HG03378 (cell line): ENCODE data around the gene STIP1.
"Not testable (repeated sequence)": the region's sequence is repeated elsewhere in the genome, so short reads cannot be mapped to it uniquely, and the experiment has no call there.

Source experiments
- ATAC-seq: cut with Tn5 transposase; IDR thresholded peaks from one replicate; pipeline ENCODE4 v1.9.1; 2021; ENCODE audit warnings: mild to moderate bottlenecking, moderate library complexity; ENCODE audit not compliant: unreplicated experiment

STIP1 gene

DNA sequence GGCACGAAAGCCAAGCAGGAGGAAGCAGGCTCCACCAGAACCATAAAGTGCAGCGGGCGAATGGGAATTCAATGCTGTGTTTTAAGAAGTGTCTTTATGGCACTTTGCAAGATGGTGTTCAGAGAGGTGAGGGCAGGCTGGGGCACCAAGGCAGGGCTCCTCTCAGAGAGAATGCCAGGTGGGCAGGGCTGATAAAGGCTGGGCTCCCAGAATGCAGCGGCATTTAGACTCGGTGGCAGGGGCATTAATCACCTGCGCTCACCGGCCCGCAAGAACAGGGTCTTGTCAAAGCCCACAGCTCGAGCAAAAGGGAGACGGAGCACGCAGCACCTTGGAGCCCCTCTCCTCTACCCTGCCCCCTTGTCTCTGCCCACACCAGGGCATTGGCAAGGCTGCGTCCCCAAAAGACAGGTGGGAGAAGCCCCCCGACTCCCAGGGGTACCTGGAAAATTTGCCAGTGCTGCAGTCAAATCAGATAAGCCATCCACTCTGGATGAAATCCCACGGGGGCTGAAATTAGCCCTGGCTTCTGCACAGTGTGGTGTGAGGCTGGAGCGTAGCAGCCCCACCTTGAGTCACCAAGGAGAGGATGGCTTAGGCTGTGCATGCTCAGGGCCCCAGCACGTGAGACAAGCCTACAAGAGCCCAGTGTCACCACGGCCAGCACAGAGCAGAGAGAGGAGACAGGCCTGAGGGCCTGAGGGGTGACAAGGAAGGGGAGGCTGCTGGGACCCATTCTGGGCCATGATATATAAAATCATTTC, 28.2 kb upstream of the STIP1 start:
- ATAC-seq, result no peak

DNA sequence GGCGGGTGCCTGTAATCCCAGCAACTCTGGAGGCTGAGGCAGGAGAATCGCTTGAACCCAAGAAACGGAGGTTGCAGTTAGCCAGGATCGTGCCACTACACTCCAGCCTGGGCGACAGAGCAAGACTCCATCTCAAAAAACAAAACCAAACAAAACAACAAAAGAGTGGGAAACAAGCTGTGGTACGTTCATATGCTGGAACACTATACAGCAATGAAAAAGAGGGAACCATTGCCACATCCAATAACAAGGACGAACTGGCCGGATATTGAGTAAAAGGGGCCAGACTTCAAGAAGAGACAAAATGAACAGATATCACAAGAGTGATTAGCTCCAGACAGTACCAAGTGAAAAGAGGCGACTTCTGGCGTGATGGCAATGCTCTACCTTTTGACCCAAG, 24.9 kb upstream of the STIP1 start:
- no peak for ATAC-seq

DNA sequence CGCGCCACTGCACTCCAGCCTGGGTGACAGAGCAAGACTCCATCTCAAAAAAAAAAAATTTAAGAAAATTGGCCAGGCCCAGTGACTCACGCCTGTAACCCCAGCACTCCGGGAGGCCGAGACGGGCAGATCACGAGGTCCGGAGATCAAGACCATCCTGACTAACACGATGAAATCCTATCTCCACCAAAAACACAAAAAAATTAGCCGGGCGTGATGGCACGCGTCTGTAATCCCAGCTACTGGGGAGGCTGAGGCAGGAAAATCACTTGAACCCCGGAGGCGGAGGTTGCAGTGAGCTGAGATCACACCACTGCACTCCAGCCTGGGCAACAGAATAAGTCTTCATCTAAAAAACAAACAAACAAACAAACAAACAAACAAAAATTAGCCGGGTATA, 23.2 kb upstream of the STIP1 start:
- not testable (repeated sequence) for ATAC-seq

DNA sequence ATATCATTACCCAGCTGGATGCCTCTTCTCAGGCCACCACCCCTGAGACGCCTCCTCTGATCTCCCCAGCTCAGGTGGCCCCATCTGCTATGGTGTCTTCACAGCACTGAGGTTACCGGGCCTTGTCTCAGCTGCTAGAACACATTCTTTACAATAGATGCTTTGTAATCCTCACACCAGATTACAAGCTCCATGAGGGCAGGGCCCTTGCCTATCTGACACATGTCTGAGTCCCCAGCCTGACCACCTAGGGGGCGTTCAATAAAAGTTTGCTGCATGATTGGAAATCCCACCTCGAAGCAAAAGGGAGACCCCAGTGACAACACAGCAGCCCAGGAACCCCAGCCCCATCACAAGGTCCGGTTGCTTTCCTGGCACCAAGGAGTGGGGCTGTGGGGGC, 22.0 kb upstream of the STIP1 start:
- ATAC-seq, result no peak

DNA sequence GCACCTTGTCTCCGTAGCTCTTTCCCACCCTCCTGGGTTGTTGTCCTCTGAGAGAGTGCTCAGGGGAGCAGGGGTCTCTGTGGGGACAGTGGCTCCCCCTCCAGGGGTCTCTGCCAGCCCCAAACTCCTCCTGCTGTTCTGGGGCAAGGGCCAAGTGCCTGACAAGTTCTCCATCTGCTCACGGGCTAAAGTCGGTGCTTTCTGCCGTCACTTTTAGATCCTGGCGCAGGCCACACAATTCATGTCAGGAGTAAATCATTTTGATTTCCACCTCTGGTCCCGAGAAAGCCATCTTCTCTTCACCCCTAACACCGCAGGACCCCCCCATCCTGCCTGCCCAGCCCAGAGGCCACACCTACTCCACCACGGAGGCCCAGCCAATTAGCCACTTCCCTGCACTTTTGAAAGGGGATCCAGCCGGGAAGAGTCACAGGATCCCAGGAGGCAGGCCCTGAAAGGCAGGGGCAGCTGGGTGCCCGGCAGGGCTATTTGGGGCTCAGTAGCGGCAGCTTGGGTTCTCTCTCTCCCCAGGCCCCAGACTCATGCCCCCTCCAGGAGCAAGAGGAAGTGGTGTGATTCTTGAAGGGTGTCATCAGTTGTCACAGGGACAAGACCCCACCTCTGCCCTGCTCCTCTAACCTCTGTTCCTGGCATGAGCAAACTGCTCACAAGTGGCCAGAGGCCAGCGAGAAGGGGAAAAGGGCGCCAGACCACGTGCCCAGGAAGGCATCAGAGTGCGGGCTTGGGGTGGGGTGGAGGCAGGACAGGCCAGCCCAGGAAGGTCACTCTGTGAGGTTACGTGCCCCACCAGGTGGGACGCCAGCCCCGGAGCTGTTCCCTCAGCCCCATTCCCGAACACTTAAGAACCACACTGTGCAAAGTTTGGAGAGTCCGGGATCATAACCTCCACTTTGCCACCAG, 21.3 kb upstream of the STIP1 start:
- ATAC-seq, result no peak

DNA sequence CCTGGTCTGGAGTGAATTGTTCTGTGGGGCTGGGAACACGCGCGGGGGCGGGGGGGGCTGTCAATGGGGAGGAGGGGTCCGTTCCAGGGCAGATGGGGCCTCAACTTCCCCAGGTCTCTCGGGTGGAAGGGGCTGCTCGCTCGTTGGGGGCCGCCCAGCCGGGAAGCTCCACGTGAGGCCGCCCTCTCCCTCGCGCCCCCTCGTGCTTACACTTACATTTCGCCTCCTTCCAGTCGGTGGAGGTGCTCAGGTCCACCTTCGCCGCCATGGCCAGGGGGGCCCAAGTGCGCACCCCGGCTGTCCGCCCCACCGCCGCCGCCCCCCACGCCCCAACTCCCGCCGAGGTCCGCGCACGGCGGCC, 20.5 kb upstream of the STIP1 start:
- no peak for ATAC-seq

DNA sequence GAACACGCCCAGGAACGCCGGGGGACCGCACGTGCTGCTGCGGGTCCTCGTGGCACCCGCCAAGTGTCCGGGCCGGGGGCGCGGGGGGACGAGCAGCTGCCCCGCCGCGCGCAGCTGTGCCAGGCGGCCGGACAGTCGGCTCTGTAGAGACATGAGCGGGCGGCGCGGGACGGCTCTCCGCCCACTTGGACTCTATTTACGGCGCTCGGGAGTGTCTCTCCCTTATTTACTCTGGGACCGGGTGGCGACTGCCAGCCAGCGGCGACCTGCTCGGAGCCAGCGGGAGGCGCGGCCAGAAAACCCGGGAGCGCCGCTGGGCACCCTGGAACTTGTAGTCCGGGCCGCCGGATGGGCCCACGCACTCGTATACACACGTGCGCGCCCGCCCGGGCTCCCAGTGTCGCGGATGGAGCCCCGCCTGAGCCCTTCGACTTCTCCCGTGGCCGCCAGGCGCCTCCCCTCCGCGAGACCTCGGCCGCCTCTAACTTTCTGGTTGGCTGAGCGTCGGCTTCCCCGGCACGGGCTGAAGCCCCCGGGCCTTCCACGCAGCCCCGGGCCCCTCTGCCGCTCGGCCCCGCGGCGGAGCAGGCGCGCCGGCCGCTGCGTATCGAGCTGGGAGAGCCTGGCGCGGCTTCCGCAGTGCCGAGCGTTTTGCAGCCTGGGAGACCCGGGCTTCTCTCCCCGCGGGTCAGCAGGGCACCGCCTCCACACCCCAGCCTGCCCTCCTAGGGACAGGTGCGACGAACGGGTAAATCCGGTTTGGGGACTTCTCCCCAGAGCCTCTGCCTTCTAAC, 19.9 kb upstream of the STIP1 start, which contains the start of gene MACROD1:
Gene MACROD1, minus strand, starts transcription at position 272 of the 794 bp plus-strand sequence. Its CDS starts 119 bp downstream, at position 153.
- peak; percentile 64 for ATAC-seq

DNA sequence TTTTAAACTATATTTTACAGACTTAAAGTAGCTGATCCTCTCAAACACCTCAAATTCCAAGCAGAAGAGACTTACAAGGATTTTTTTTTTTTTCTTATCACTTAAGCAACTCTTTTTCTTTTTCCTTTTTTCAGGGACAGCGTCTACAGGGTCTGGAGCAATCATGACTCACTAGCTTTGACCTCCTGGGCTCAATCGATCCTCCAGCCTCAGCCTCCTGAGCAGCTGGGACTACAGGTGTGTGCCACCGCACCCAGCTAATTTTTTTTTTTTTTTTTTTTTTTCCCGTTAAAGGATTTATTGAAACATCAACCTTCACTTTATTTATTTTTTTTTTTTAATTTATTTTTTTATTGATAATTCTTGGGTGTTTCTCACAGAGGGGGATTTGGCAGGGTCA, 15.6 kb upstream of the STIP1 start:
- no peak for ATAC-seq

DNA sequence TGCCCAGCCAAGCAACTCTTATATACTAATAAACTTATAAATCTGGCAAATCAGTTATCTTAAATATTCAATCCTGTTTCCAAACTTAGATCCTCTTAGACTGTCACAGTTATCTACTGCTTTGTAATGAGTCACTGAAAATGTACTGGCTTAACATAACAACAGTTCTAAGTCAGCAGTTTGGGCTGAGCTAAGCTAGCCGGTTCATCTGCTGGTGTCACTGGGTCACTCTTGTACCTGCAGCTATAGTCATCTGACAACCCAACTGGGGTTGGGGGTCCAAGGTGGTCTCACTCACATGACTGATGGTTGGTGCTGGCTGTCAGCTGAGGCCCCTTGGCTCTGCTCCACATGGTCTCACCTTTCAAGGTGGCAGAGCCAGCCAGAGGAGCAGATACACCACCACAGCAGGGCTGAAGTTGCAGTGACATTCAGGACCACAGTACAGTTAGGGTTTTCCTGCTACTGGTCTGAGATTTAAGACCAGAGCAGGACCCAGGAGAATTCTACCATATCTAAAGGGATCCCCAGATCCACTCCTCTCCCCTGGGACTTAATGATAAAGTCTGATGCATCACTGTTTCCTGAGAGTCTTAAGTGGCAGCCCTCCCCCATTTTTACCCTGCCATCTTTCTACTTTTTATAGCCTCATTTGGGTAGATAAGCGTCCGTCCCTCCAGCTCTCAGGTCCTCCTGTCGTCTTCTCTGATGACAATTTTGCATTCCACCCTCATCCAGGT, 12.2 kb upstream of the STIP1 start:
- ATAC-seq, result no peak

DNA sequence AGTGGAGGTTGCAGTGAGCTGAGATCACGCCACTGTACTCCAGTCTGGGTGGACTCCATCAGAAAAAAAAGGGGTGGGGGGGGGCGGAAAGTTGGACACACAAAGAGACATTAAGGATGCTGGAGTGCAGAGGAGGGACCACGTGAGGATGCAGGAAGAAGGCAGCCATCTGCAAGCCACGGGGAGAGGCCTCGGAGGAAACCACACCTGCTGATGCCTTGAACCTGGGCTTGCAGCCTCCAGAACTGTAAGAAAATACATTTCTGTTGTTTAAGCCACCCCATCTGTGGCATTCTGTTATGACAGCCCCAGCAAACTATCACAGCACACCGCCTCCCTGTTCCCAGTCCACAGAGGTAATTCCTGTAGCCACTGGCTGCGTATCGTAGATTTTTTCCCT, 9.2 kb upstream of the STIP1 start:
- ATAC-seq, result no peak

DNA sequence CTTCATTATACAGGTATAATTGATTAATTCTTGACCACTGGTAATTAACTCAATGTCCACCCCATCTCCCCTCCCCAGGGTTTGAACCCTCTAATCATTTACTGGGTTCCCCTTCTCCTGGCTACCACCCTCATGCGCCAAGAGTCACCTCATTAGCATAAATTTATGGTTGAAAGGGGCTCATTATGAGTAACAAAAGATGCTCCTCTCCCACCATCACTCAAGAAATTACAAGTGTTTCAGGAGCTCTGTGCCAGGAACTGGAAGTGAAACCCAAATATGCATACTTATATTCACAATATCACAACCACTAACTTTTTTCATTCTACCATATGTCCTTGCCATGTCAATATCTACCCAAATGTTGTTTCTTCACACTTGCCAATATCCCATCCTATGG, 7.8 kb upstream of the STIP1 start:
- ATAC-seq, result no peak

DNA sequence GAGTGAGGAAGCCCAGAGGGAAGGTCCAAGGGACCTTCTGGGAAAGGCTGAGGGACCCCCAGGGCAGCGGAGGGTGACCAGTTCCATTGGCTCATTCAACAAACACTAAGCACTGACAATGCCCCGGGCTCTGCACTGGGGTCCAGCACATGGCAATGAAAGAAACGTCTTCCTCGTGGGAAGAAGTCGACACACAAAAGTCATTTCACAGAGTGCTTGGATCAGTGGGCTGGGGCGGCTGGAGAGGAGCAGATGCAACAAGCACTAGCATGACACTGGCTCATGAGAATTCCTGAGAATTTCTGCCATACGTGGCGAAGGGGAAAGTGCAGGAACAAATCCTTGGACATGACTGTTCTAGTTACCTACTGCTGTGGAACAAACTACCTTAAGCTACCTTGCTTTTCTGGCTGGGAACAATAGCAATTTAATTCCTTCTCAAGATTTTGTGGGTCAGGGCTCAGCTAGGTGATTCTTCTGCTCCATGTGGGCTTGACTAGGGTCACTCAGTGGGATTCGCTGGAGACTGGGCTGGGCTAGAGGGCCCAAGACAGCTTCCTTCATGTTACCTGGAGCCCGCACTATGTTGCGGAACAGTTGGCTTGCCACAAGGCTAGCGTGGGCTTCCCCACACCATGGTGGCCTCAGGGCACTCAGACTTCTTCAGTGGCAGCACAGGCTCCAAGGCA, 6.9 kb upstream of the STIP1 start:
- ATAC-seq, result no peak

DNA sequence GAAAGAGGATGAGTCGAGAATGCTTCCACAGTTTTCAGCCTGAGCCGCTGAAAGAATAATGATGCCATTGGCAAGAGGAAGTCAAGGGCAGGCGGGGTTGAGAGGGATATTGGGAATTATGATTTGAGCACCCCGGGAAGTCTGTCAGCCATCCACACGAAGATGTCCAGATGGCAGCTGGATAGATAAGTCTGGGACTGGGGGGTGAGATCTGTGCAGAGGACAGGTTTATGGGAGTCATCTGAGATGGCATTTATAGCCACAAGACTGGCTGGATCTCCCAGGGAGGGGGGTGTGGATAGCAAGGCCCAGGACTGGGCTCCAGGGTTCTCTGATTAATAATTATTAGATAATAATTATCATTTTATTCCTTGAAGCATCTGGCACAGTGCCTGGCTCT, 5.1 kb upstream of the STIP1 start:
- ATAC-seq, result no peak

DNA sequence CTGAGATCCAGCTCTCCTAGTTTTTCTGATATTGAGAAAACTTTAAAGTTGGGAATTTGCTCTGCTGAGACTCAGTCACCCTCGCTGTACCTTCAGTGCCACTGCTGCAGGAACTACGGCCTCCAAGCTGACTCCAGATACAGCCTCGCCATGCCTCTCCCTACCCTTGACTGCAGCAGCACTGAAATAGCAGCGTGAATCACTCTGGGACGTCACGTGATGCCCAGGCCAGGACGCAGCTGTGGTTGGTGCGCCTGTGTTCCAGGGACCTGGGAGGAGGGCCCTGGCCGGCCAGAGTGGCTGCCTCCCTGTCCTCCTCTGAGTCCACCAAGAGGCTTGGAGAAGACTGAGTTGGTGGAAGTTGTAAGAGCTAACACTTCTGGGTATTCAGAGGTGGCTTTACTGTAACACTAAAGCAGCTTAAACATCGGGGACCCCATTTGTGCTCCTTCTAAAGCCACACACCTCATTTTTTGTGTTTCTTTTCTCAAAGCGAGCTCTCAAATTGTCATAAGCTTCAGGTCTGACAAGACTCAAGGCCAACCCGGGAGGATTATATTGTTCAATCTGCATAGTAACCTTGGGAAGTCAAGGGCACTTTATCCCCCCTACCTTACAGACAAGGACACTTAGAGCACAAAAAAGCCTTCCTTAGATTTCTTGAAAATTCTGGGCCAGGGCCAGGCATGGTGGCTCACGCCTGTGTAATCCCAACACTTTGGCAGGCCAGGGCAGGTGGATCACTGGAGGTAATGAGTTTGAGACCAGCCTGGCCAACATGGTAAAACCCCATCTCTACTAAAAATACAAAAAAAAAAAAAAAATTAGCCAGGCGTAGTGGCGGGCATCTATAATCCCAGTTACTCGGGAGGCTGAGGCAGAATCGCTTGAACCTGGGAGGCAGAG, 4.2 kb upstream of the STIP1 start:
- no peak for ATAC-seq

DNA sequence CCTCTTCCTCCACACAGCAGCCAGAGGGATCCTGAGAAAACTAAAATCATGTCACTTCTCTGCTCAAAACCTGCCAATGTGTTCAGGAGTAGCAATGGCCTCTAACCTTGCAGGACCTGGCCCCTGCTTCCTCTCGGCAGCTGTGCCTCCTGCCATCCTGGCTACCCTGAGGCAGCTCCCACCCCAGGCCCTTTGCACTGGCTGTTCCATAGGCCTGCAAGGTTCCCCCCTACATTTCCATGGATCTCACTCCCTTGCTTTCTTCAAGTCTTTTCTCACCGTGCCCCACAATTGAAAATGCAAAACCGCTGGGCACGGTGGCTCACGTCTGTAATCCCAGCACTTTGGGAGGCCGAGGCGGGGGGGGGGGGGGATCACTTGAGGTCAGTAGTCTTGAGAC, 2.1 kb upstream of the STIP1 start:
- no peak for ATAC-seq

DNA sequence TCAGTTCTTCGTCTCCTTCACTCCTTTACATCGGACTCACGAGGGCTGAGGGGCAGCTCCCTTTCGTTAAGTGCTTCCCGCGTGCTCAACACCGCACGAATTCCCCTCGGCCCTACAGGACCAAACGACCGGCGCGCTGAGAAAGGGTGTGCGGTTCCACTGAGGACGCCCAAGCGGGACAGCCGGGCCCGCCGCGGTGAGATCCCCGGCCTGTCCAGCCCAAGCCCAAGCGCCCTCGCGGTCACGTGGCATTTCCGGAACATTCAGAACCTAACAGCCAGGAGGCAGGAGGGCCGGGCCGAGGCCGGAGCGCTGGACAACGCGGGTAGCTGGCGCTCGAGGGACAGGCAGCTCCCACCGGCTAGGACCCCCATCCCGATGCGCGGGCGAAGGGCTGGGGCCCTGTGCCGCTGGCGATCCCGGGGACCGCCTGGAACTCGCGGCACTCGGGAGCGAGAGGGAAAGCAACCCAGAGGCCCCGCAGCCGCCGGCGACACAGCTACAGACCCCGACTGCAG, 737 bp upstream of the STIP1 start:
- ATAC-seq, result peak; percentile 19

DNA sequence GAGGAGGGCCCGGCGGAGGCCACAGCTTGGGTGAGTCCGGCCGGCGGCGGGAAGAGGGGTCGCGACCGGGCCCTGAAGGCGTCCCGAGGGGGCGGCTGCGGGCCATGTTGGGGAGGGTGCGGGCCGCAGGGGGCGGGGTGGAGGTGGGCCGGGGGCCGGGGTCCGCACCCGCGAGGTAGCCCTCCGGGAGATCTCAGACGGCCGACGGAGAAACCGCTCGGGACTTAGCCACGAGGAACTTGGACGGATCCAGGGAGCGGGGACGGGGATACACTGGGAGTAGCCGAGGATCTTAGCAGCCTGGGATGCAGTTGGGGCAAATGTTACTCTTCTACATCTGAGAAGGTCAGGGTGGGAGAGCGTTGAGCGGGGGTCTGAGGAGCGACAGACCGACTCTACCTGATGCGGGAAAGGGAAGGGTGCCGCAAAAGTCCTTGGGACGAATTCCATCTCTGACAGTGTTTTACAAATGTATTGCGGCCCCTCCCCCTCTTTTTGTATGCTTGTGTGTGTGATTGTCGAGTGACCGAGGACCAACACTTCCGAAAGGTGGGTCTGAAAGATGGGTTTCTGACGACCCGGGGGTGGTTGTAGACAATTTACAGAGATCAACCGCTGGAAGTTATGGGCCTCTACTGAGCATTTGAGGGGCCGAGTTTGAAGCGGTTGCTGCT, 658 bp downstream of the STIP1 start:
- ATAC-seq, result no peak

DNA sequence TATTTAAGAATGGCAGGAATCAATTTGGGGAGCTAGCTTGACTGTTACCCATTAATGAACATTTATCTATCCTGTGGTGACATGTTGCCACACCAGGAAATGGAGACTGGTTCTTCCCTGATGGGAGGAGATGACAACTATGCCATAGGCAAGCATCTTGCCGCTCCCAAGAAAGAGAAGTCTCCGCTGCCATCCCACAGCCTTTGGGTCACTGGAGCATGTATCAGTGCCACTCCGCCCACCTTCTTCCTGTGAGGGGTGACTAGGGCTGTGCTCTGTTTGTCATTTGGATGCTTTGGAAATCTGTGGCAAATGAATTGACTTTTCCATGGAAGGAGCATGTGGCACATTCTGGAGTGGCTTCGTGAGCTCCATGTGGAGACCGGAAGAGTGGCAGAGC, 6.5 kb downstream of the STIP1 start:
- no peak for ATAC-seq
